GM18868 (cell line): ENCODE data around the gene MEF2B.
"Not testable (repeated sequence)": the region's sequence is repeated elsewhere in the genome, so short reads cannot be mapped to it uniquely, and the experiment has no call there.

Experiments used
- ATAC-seq: cut with Tn5 transposase; IDR thresholded peaks from one replicate; pipeline ENCODE4 v1.9.1; 2021; ENCODE audit warnings: mild to moderate bottlenecking, moderate library complexity; ENCODE audit not compliant: unreplicated experiment

Gene MEF2B

GRCh38 chr19:19193926-19194325 lies 23.9 kb upstream of the MEF2B start:
- no peak for ATAC-seq

- peak; percentile 11 for ATAC-seq
Measured at GRCh38 chr19:19192910-19193423, 22.9 kb upstream of the MEF2B start.

- ATAC-seq, result peak; percentile 78
Measured at GRCh38 chr19:19192078-19192882, 22.2 kb upstream of the MEF2B start, which contains the start of the genes BORCS8 and RFXANK. BORCS8 (minus strand) TSS chr19:19192152; CDS start chr19:19192117, 35 bp downstream. RFXANK (plus strand) TSS chr19:19192258; CDS start chr19:19193947, 1,689 bp downstream.

- ATAC-seq, result no peak
Measured at GRCh38 chr19:19191768-19192077, 21.7 kb upstream of the MEF2B start.

- no peak for ATAC-seq
Measured at GRCh38 chr19:19186742-19187141, 16.7 kb upstream of the MEF2B start.

GRCh38 chr19:19185853-19186740 lies 16.0 kb upstream of the MEF2B start:
- ATAC-seq, result no peak

GRCh38 chr19:19181488-19181998 lies 11.5 kb upstream of the MEF2B start:
- ATAC-seq, result no peak

- ATAC-seq, result no peak
Measured at GRCh38 chr19:19179548-19180441, 9.7 kb upstream of the MEF2B start.

- ATAC-seq, result no peak
Measured at GRCh38 chr19:19176950-19177349, 6.9 kb upstream of the MEF2B start.

- ATAC-seq, result not testable (repeated sequence)
Measured at GRCh38 chr19:19173243-19173642, 3.2 kb upstream of the MEF2B start.

- ATAC-seq, result no peak
Measured at GRCh38 chr19:19171821-19172532, 1.9 kb upstream of the MEF2B start.

GRCh38 chr19:19170873-19171672 lies 1.0 kb upstream of the MEF2B start:
- no peak for ATAC-seq

GRCh38 chr19:19169236-19170052 lies 619 bp downstream of the MEF2B start:
- ATAC-seq, result peak; percentile 2

GRCh38 chr19:19167612-19168011 lies 2.5 kb downstream of the MEF2B start:
- ATAC-seq, result no peak

GRCh38 chr19:19165396-19165795 lies 4.7 kb downstream of the MEF2B start:
- no peak for ATAC-seq

- ATAC-seq, result no peak
Measured at GRCh38 chr19:19162495-19162894, 7.6 kb downstream of the MEF2B start.

- peak; percentile 50 for ATAC-seq
Measured at GRCh38 chr19:19160461-19161035, 9.5 kb downstream of the MEF2B start.

GRCh38 chr19:19159534-19159933 lies 10.5 kb downstream of the MEF2B start:
- no peak for ATAC-seq
